Naive thymus-derived CD4-positive, alpha-beta T cell (primary cell): ENCODE results near the gene NOS2. TPM values are rescaled to one million over a fixed set of nuclear protein-coding genes. Genes with fewer than 3 reads are reported as not detected.
"Not testable (repeated sequence)": the region's sequence is repeated elsewhere in the genome, so short reads cannot be mapped to it uniquely, and the experiment has no call there.

Source experiments
- ATAC-seq: fragments of 150-1000 bp; cut with Tn5 transposase; 2 replicates; pipeline ENCODE4 v1.10.0; 2021; ENCODE audit warnings: mild to moderate bottlenecking, moderate library complexity
- CTCF ChIA-PET: fragments of 350-600 bp; sonication (Branson Sonifier 250); formaldehyde crosslinking; loops from one replicate; lab custom pipeline; 2021; ENCODE audit warnings: antibody characterized with exemption; lab: Charles Lee
- POLR2A ChIA-PET: fragments of 350-600 bp; sonication (Branson Sonifier 250); formaldehyde crosslinking; loops from one replicate; lab custom pipeline; 2021; ENCODE audit warnings: antibody characterized with exemption, inconsistent platforms; lab: Charles Lee
- DNase-seq, 9 donors: peaks; one replicate each; pipeline versions ENCODE4 v3.0.0 to v3.0.0-alpha.2; 2020 to 2022; ENCODE audit warnings: mixed read lengths in 1 of 9
- H3K27ac ChIP-seq: one replicate; pipeline ENCODE4 v1.7.0; 2013; ENCODE audit warnings: mild to moderate bottlenecking, low read depth, low read length, moderate library complexity
- H3K27me3 ChIP-seq, 2 donors: one replicate each; pipeline ENCODE4 v1.7.0; 2013; ENCODE audit warnings: low read length in 2 of 2, mild to moderate bottlenecking in 2 of 2, moderate library complexity in 2 of 2; ENCODE audit not compliant: control insufficient read depth in 2 of 2, insufficient read depth in 2 of 2
- H3K36me3 ChIP-seq, 3 experiments: 1 replicate in 2 of 3; 2 replicates in 1 of 3; pipeline ENCODE4 v1.7.0; 2013; ENCODE audit warnings: low read length in 3 of 3, mild to moderate bottlenecking in 3 of 3, moderate library complexity in 1 of 3; ENCODE audit not compliant: insufficient read depth in 3 of 3, control insufficient read depth in 2 of 3
- H3K4me1 ChIP-seq, 2 donors: one replicate each; pipeline ENCODE4 v1.7.0; 2013; ENCODE audit warnings: low read length in 2 of 2, mild to moderate bottlenecking in 2 of 2, moderate library complexity in 1 of 2; ENCODE audit not compliant: control insufficient read depth in 2 of 2, insufficient read depth in 2 of 2
- H3K4me3 ChIP-seq: 2 replicates; pipeline ENCODE4 v1.7.0; 2013; ENCODE audit warnings: mild to moderate bottlenecking, low read length
- H3K9me3 ChIP-seq, 3 experiments: 1 replicate in 2 of 3; 2 replicates in 1 of 3; pipeline ENCODE4 v1.7.0; 2013; ENCODE audit warnings: low read length in 3 of 3; ENCODE audit not compliant: control insufficient read depth in 2 of 3
- H3K27ac Mint-ChIP-seq, 9 donors: one replicate each; pipeline ENCODE4 v1.8.0; 2020 to 2022; ENCODE audit warnings: mixed read lengths in 9 of 9, mild to moderate bottlenecking in 8 of 9, moderate library complexity in 5 of 9, inconsistent platforms in 2 of 9
- H3K27me3 Mint-ChIP-seq, 5 donors: one replicate each; pipeline ENCODE4 v1.8.0; 2021 to 2022; ENCODE audit warnings: mixed read lengths in 5 of 5, mild to moderate bottlenecking in 1 of 5
- H3K36me3 Mint-ChIP-seq, 5 donors: one replicate each; pipeline ENCODE4 v1.8.0; 2020 to 2022; ENCODE audit warnings: mixed read lengths in 5 of 5, mild to moderate bottlenecking in 3 of 5, inconsistent platforms in 1 of 5
- H3K4me1 Mint-ChIP-seq, 7 donors: one replicate each; pipeline ENCODE4 v1.8.0; 2020 to 2022; ENCODE audit warnings: mixed read lengths in 7 of 7, mild to moderate bottlenecking in 3 of 7, inconsistent platforms in 1 of 7
- H3K4me3 Mint-ChIP-seq, 10 donors: one replicate each; pipeline ENCODE4 v1.8.0; 2020 to 2022; ENCODE audit warnings: mild to moderate bottlenecking in 10 of 10, mixed read lengths in 10 of 10, moderate library complexity in 6 of 10, inconsistent platforms in 2 of 10
- H3K9me3 Mint-ChIP-seq, 11 donors: one replicate each; pipeline ENCODE4 v1.8.0; 2020 to 2022; ENCODE audit warnings: mixed read lengths in 11 of 11, mild to moderate bottlenecking in 4 of 11, inconsistent platforms in 1 of 11, moderate library complexity in 1 of 11
- intact Hi-C, 2 donors: fragments of 100-400 bp; cut with micrococcal nuclease; formaldehyde crosslinking; loops; one replicate each; pipeline ENCODE4 v1.15.1; 2023
- polyA plus RNA-seq, 2 donors: library from polyadenylated mRNA; unstranded; fragments of 300-500 nt; fragmentation: Illumina TruSeq; gene quantifications; one replicate each; pipeline ENCODE4 v1.2.3, GENCODE V29; 2021
- total RNA-seq, 6 experiments: library from RNA in 5 of 6; stranded (reverse) in 5 of 6; gene quantifications; 1 replicate in 5 of 6; 2 replicates in 1 of 6; pipeline ENCODE4 v1.2.3 and lab custom pipeline; 2021 to 2026

NOS2 gene
- total and polyA plus RNA-seq, 7 experiments from 2014 or later: 0.11 to 0.30 (median 0.16) TPM; not detected in 4

DNA sequence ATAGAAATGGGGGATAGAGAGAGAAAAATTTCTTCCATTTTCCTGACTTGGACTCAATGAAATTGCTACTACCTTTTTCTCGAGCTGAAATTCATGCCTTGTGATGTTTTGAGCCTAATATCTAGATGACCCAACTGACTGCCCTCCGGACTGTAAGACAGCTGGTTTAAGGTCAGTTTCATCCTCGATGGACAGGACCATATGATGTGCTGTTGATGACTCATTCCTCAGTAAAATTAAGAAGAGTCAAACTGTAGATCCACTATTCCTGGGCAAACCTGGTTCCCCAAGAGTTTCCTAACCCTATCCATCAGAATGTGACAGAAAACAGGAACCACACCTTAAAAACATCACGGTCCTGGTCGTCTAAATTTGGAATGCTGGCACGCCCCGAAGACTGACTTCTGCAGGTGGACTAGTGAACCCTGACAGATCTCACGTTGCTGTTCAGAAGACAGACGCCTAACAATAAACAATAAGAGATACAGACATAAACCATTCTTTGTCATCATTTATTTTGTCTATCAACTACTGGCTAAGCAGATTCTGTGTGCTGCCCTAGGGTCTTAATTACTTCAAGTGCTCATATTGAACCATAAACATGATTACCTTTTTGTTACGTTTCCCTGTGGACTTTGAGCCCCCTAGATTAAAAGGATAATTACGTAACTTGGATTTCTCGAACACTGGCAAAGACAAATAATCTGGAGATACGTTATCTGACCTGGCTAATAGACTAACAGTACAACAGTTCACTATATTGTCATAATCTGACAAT lies 45.1 kb upstream of the NOS2 start:
- H3K36me3 Mint-ChIP-seq: peaks cover 0 to 6% (median 0%) of the 10 kb centered on the region in 5 donors
- Histone ChIP-seq H3K27me3 (no peaks in the 10 kb centered on the region), H3K36me3 (no peaks in the 10 kb centered on the region), H3K4me1 (peaks cover 9% of the 10 kb centered on the region in 2 donors), H3K27ac (peak overlapping the region; percentile 2), H3K9me3 (no peaks in the 10 kb centered on the region), H3K4me3 (no peak overlapping the region)
- DNase-seq (no peak), ATAC-seq (no peak)
- H3K4me1 Mint-ChIP-seq: peaks cover 5 to 33% (median 29%) of the 10 kb centered on the region in 7 donors
- intact Hi-C loops: loop anchor here (1.0 to 2.0 kb wide), 2 partner anchors 37 to 41 kb away; no protein-coding TSS in a partner anchor
- H3K27ac Mint-ChIP-seq: peak overlapping the region in 8 of 9 donors; percentile 71 to 89 (median 86)
- peaks cover 0 to 5% (median 0%) of the 10 kb centered on the region in 11 donors for H3K9me3 Mint-ChIP-seq
- ChIA-PET CTCF (interaction anchor here (0.6 kb wide), 2 partner anchors 48 to 92 kb away, joined by 4 to 5 read pairs; no protein-coding TSS in a partner anchor), POLR2A (interaction anchor here (1.5 kb wide), 1 partner anchor 37 kb away, joined by 4 read pairs; no protein-coding TSS in a partner anchor)
- peak overlapping the region in 8 of 10 donors; percentile 22 to 89 (median 80) for H3K4me3 Mint-ChIP-seq
- H3K27me3 Mint-ChIP-seq: peaks cover 0 to 12% (median 0%) of the 10 kb centered on the region in 5 donors

- peaks cover 0 to 1% (median 0%) of the 10 kb centered on the region in 11 donors for H3K9me3 Mint-ChIP-seq
- POLR2A ChIA-PET: no interaction called here
- Histone ChIP-seq H3K27me3 (no peaks in the 10 kb centered on the region), H3K4me3 (no peak overlapping the region), H3K9me3 (no peaks in the 10 kb centered on the region), H3K27ac (no peak overlapping the region), H3K4me1 (peaks cover under 1 to 2% of the 10 kb centered on the region in 2 donors), H3K36me3 (no peaks in the 10 kb centered on the region)
- intact Hi-C loops: no loop called here
- ATAC-seq (no peak), DNase-seq (no peak)
- H3K4me1 Mint-ChIP-seq: peaks cover 0 to 12% (median 8%) of the 10 kb centered on the region in 7 donors
- peaks cover 0 to 2% (median 0%) of the 10 kb centered on the region in 5 donors for H3K36me3 Mint-ChIP-seq
- H3K27ac Mint-ChIP-seq: no peak overlapping the region
- H3K27me3 Mint-ChIP-seq: peaks cover 0 to 4% (median 0%) of the 10 kb centered on the region in 5 donors
- no peak overlapping the region for H3K4me3 Mint-ChIP-seq
- CTCF ChIA-PET: no interaction called here
Observed at GRCh38 chr17:27840688-27841087, 40.4 kb upstream of the NOS2 start.

- DNase-seq, CTCF ChIA-PET, H3K4me1 ChIP-seq, H3K36me3 Mint-ChIP-seq, ATAC-seq, H3K4me3 Mint-ChIP-seq, H3K27ac ChIP-seq, H3K27ac Mint-ChIP-seq, H3K27me3 ChIP-seq, H3K36me3 ChIP-seq, H3K4me3 ChIP-seq, POLR2A ChIA-PET, intact Hi-C loops, H3K27me3 Mint-ChIP-seq, H3K9me3 Mint-ChIP-seq, H3K4me1 Mint-ChIP-seq, H3K9me3 ChIP-seq: not testable (repeated sequence)
Observed at GRCh38 chr17:27840406-27840678, 40.0 kb upstream of the NOS2 start.

DNA sequence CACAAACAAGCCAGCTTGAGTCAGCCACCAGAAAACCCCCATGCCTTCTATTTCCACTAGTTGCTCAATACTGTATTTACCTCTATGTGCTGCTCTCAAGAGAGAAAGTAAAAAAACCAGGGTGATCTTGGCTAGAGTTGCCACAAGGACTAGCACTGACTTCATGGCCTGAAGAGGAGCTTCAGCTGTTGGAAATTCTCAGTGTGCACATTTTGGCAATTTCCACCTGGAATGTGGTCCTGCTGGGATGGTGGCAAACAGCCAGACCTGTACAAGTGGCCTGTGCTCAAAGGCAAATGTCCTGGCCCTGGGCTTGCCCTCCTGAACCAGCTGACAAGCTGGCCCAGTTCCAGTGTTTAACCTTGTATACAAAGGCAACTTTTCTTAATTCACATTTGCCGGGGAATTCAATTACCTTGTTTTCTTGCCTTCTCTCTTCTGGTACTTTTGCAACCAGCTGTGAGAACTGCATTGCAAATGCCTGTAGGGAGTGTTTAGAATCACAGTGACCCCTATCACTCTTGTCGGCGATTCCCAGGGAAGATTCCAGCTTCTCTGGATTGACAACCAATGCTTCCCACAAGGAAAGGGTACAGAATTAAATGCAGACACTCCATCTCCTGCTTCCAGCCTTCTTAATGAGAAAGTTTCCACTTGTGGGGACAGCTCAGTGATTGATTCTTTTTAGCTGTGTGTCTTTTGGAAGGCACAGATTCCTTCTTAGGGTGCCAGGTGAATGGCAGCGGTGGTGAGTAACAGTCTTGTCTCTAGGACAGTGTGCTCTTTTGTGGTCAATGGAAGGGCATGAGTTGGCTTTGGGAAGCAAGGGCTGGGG lies 39.5 kb upstream of the NOS2 start:
- CTCF ChIA-PET, H3K4me3 Mint-ChIP-seq, DNase-seq, H3K27me3 ChIP-seq, H3K27ac Mint-ChIP-seq, intact Hi-C loops, H3K36me3 Mint-ChIP-seq, POLR2A ChIA-PET, H3K9me3 Mint-ChIP-seq, ATAC-seq, H3K4me1 ChIP-seq, H3K4me3 ChIP-seq, H3K27ac ChIP-seq, H3K4me1 Mint-ChIP-seq, H3K27me3 Mint-ChIP-seq, H3K9me3 ChIP-seq, H3K36me3 ChIP-seq: not testable (repeated sequence)

DNA sequence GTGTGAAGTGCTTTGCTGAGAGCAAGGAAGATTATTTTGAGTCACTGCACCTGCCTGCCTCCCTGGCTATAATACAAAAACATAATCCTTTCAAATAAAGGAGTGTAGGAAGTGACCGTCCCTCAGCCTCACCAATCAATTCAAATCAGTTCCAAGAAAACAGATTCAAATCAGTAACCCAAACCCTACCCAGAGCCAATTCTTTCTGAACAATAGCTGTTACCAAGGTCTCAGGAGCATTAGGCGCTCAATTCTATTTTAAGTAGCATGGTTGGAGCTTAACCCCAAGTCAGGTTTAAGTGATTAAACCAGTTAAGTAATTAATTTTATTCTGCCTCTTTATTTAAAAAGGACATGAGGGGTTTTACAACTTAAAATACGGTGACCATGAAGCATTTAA lies 38.3 kb upstream of the NOS2 start:
- H3K4me1 Mint-ChIP-seq, H3K27ac Mint-ChIP-seq, H3K4me3 Mint-ChIP-seq, H3K4me1 ChIP-seq, H3K9me3 Mint-ChIP-seq, ATAC-seq, CTCF ChIA-PET, H3K27me3 ChIP-seq, intact Hi-C loops, H3K4me3 ChIP-seq, POLR2A ChIA-PET, H3K9me3 ChIP-seq, DNase-seq, H3K36me3 Mint-ChIP-seq, H3K27me3 Mint-ChIP-seq, H3K36me3 ChIP-seq, H3K27ac ChIP-seq: not testable (repeated sequence)

- H3K4me3 Mint-ChIP-seq, H3K27ac Mint-ChIP-seq, H3K9me3 Mint-ChIP-seq, ATAC-seq, H3K27ac ChIP-seq, POLR2A ChIA-PET, intact Hi-C loops, H3K27me3 ChIP-seq, H3K4me1 Mint-ChIP-seq, DNase-seq, H3K36me3 ChIP-seq, H3K4me1 ChIP-seq, H3K27me3 Mint-ChIP-seq, H3K4me3 ChIP-seq, CTCF ChIA-PET, H3K9me3 ChIP-seq, H3K36me3 Mint-ChIP-seq: not testable (repeated sequence)
Observed at GRCh38 chr17:27837769-27838168, 37.4 kb upstream of the NOS2 start.
